T-helper 17 cell (primary cell): Measurements from ENCODE around the gene CTCFL. TPM values are rescaled to one million over a fixed set of nuclear protein-coding genes. Genes with fewer than 3 reads are reported as not detected.

ENCODE experiments used
- ATAC-seq: fragments of 150-1000 bp; cut with Tn5 transposase; 2 replicates; pipeline ENCODE4 v1.10.0; 2021; ENCODE audit warnings: mild to moderate bottlenecking, moderate library complexity
- DNase-seq, 3 donors: peaks; one replicate each; pipeline versions ENCODE4 v3.0.0 to v3.0.0-alpha.2; 2020 to 2021
- H3K9me3 ChIP-seq: one replicate; pipeline ENCODE4 v1.7.0; 2013; ENCODE audit warnings: low read length, mild to moderate bottlenecking; ENCODE audit not compliant: control insufficient read depth, poor library complexity, severe bottlenecking
- H3K27ac Mint-ChIP-seq: one replicate; pipeline ENCODE4 v1.8.0; 2022; ENCODE audit warnings: mild to moderate bottlenecking, moderate library complexity, mixed read lengths
- H3K27me3 Mint-ChIP-seq: one replicate; pipeline ENCODE4 v1.8.0; 2022; ENCODE audit warnings: mixed read lengths
- H3K36me3 Mint-ChIP-seq: one replicate; pipeline ENCODE4 v1.8.0; 2022; ENCODE audit warnings: low read depth, mixed read lengths
- H3K4me1 Mint-ChIP-seq: one replicate; pipeline ENCODE4 v1.8.0; 2022; ENCODE audit warnings: mild to moderate bottlenecking, mixed read lengths
- H3K4me3 Mint-ChIP-seq: one replicate; pipeline ENCODE4 v1.8.0; 2022; ENCODE audit warnings: mild to moderate bottlenecking, moderate library complexity, mixed read lengths
- total RNA-seq, 4 donors: library from RNA in 2 of 4; stranded (reverse) in 2 of 4; gene quantifications; one replicate each; pipeline ENCODE4 v1.2.3 and lab custom pipeline; 2022 to 2026

The CTCFL gene
- total RNA-seq, 2 donors from 2014 or later = not detected

DNA sequence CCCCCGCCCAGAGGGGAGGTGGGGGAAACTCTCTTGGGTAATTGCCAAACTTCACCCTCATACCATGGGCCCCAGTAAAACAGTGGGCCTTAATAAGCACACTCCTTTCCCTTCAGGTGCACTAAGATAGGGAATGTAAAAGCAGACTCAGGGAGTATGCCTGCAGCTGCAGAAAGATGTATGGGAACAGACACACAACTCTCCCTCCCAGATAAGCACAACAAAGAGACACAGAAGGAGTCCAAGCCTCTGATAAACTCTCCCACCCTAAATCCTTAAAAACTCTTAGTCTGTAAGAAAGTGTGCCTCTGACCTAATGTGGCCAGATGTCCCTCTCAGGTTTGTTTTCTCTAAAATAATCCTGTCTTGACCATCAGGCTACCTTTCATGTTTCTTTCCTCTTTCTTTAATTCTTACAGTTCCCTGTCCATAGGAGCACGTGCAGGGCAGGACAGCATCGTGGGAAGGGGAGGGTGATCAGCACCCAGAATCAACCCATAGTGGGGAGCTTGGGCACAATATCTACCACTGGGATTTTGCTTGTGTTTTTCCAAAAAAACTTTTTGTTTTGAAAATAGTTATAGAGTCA is 11.3 kb upstream of the CTCFL start:
- H3K36me3 Mint-ChIP-seq = peaks cover 2% of the 10 kb centered on the region
- no peak overlapping the region for H3K27ac Mint-ChIP-seq
- no peak for DNase-seq
- H3K4me1 Mint-ChIP-seq = no peaks in the 10 kb centered on the region
- no peak for ATAC-seq
- peaks cover 76% of the 10 kb centered on the region for H3K27me3 Mint-ChIP-seq
- H3K9me3 ChIP-seq = no peaks in the 10 kb centered on the region
- no peak overlapping the region for H3K4me3 Mint-ChIP-seq

DNA sequence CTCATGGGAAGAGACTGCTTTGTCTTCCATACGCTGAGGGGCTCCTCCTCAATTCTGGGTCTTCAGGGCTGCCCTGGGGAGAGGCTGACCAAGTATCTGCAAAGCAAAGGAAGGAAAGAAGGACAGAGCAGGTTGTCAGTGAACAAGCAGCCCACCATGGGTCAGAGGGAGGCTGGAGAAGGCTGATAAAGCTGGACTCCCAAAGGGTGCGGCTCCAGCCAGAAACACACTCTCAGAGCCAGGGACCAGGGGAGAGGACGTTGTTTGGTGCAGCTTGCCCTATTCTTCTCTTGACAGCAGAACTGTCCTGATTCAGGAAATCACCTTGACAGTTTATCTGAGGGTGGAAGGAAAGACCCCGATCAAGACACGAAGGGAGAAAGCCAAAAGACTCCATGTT is 10.4 kb upstream of the CTCFL start:
- H3K36me3 Mint-ChIP-seq = peaks cover 2% of the 10 kb centered on the region
- no peak for ATAC-seq
- H3K4me1 Mint-ChIP-seq = no peaks in the 10 kb centered on the region
- no peak overlapping the region for H3K4me3 Mint-ChIP-seq
- no peak for DNase-seq
- peaks cover 67% of the 10 kb centered on the region for H3K27me3 Mint-ChIP-seq
- H3K9me3 ChIP-seq = no peaks in the 10 kb centered on the region
- H3K27ac Mint-ChIP-seq = peak overlapping the region; percentile 29

DNA sequence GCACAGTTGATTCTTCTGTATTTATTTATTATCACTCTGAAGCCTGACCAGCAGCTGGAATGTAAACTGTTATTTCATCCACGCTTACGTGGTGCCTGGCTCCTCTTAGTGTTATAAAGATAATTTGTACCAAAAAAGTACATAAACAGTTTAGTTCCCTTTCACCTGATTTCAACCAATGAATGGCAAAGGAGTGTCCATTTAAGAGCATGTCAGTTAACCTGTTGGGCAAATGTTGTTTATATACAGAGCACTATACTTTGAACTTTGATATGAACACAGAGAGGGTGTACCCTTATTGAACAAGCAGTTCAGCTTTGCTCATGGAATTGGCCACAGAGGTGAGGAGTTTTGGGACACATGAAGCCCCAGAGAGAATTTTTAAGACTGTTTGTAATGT is 7.2 kb upstream of the CTCFL start:
- H3K4me1 Mint-ChIP-seq = peaks cover 2% of the 10 kb centered on the region

DNA sequence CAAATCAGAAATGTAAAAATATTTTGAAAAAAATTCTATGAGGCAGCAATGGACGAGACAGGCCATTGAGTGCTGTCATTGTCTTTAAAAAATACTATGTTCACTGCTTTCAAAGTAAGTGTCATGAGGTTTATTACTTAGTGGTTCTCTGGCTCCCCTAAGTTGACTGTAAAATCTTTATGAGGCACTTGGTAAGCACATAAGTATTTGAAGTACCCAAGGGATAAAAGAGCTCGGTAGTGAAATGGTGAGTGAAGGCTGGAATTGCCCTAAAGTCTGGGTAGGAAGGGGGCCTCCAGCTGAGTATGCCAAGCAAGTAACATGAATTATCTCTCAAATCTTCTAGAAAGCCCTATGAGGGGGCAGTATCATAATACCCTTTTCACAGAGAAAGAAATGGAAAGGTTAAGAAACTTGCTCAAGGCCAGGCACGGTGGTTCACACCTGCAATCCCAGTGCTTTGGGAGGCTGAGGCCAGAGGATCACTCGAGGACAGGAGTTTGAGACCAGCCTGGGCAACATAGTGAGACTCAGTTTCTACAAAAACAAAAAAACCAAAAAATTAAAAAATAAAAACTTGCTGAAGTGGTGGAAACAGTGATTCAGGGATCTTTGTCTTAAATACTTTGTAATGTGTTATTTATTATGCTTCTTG is 5.5 kb upstream of the CTCFL start:
- peaks cover 2% of the 10 kb centered on the region for H3K4me1 Mint-ChIP-seq
- no peaks in the 10 kb centered on the region for H3K36me3 Mint-ChIP-seq
- peaks cover 41% of the 10 kb centered on the region for H3K27me3 Mint-ChIP-seq
- no peak for DNase-seq
- H3K4me3 Mint-ChIP-seq = no peak overlapping the region
- H3K9me3 ChIP-seq = no peaks in the 10 kb centered on the region
- H3K27ac Mint-ChIP-seq = no peak overlapping the region
- ATAC-seq = no peak

More for the DNA sequence above, 7.2 kb upstream of the CTCFL start:
- Mint-ChIP-seq H3K4me3 (no peak overlapping the region), H3K27me3 (peaks cover 57% of the 10 kb centered on the region), H3K36me3 (no peaks in the 10 kb centered on the region), H3K27ac (no peak overlapping the region)
- DNase-seq (no peak), ATAC-seq (no peak)
- no peaks in the 10 kb centered on the region for H3K9me3 ChIP-seq

DNA sequence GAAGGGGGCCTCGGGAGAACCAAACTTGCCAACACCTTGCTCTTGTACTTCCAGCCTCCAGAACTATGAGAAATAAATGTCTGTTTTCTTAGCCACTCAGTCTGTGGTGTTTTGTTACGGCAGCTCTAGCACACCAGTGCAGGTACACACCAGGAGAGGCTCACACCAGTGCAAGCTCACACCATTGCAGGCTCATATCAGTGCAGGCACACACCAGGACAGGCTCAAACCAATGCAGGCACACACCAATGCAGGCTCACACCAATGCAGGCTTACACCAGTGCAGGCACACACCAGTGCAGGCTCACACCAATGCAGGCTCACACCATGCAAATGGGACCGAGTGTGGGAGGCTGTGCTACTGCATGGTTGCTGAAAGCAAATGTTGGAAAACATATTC is 4.9 kb upstream of the CTCFL start:
- H3K27me3 Mint-ChIP-seq = peaks cover 35% of the 10 kb centered on the region

DNA sequence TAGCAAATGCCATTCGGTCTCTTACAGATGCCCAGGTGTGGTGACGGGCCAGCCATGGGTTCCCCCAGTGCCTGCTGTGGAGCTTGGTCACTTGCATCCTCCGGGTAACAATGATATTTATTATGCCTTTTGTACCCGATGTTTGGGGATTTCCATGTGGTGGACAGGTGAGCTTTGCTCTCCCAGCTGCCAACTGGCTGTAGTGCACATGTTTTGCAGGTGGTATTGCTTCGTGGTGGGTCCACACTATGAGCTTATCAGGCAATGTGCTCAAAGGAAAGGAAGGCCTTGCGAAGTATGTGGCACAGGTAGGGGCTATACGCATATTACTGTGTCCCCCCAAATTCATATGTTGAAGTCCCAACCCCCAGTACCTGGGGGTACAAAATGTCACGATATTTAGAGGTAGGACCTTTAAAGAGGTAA is 4.2 kb upstream of the CTCFL start:
- H3K27me3 Mint-ChIP-seq = peaks cover 29% of the 10 kb centered on the region
- peaks cover 2% of the 10 kb centered on the region for H3K4me1 Mint-ChIP-seq
- ATAC-seq = no peak
- no peak overlapping the region for H3K4me3 Mint-ChIP-seq
- no peaks in the 10 kb centered on the region for H3K9me3 ChIP-seq
- DNase-seq = no peak
- H3K36me3 Mint-ChIP-seq = no peaks in the 10 kb centered on the region
- no peak overlapping the region for H3K27ac Mint-ChIP-seq

More for the DNA sequence above, 4.9 kb upstream of the CTCFL start:
- Mint-ChIP-seq H3K36me3 (no peaks in the 10 kb centered on the region), H3K27ac (no peak overlapping the region), H3K4me1 (peaks cover 2% of the 10 kb centered on the region), H3K4me3 (no peak overlapping the region)
- H3K9me3 ChIP-seq = no peaks in the 10 kb centered on the region
- ATAC-seq (no peak), DNase-seq (no peak)

DNA sequence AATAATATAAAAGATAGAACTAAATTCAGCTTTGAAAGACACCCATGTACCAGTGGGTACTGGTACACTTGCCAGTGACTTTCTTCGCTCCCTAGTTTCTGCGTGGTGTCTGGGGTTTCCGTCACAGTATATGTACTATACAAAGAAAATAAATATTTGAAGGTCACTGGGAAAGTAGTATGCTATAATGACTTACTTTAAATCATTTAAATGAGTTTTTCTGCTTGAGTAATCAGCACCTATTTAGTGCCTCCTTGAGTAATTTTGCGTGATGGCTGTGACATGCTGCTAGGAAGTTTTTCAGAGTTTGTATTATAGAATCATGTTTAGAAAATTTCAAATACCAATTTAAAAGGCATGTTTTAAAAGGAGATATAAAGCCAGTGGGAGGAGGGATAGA is 3.2 kb upstream of the CTCFL start:
- ATAC-seq (no peak), DNase-seq (no peak)
- H3K36me3 Mint-ChIP-seq = no peaks in the 10 kb centered on the region
- no peaks in the 10 kb centered on the region for H3K9me3 ChIP-seq
- H3K4me1 Mint-ChIP-seq = peaks cover 2% of the 10 kb centered on the region
- peaks cover 20% of the 10 kb centered on the region for H3K27me3 Mint-ChIP-seq
- H3K4me3 Mint-ChIP-seq = no peak overlapping the region
- no peak overlapping the region for H3K27ac Mint-ChIP-seq

DNA sequence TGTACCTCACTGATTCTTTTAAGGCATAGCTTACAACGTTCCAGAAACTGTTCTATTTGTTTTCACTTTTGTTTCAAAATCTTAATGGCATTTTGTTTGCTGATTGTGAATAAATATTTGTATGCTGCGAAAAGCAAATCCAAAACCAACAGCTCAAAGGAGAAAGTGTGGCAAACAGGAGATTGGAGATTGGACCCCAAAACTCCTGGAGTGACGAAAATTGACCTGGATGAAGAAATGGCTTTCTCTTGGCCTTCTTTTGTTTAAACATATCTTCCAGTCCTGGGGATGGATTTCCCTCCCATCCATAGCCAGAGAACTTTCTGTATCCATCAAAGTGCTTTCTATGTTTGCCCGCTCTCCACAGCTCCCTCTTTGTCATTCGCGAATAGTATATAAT is 2.8 kb upstream of the CTCFL start:
- H3K27ac Mint-ChIP-seq = no peak overlapping the region
- DNase-seq (no peak), ATAC-seq (no peak)
- peaks cover 17% of the 10 kb centered on the region for H3K27me3 Mint-ChIP-seq
- peaks cover 6% of the 10 kb centered on the region for H3K4me1 Mint-ChIP-seq
- H3K4me3 Mint-ChIP-seq = no peak overlapping the region
- no peaks in the 10 kb centered on the region for H3K36me3 Mint-ChIP-seq
- H3K9me3 ChIP-seq = no peaks in the 10 kb centered on the region

DNA sequence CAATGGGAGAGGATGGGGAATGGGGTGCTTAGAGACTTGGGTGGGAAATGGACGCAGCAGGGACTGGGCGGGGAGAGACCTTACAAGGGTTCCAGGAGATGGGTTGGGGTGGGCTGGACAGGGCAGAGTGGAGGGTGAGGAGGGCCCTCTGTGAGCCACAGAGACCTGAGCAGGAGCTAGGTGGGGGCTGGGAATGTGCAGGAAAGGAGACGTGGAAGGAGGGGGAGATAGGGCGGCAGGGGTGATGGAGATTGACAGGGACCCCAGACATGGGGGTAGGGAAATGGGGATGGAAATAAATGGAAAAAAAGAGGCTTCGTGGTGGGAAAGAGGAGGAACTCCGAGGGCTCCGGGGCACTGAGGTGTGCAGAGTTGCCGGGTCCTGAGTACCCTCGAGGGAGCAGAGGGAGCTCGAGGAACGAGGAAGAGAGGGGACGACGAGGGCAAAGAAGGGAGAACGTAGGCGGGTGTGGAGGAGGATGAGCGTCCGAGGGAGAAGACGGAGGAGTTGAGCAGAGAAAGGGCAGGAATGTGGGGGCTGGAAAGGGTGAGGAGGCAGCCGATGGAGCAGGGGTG is 2.0 kb upstream of the CTCFL start:
- H3K27ac Mint-ChIP-seq = no peak overlapping the region
- no peaks in the 10 kb centered on the region for H3K36me3 Mint-ChIP-seq
- H3K27me3 Mint-ChIP-seq = peaks cover 10% of the 10 kb centered on the region
- no peak overlapping the region for H3K4me3 Mint-ChIP-seq
- peaks cover 10% of the 10 kb centered on the region for H3K4me1 Mint-ChIP-seq
- ATAC-seq (no peak), DNase-seq (no peak)
- H3K9me3 ChIP-seq = no peaks in the 10 kb centered on the region

DNA sequence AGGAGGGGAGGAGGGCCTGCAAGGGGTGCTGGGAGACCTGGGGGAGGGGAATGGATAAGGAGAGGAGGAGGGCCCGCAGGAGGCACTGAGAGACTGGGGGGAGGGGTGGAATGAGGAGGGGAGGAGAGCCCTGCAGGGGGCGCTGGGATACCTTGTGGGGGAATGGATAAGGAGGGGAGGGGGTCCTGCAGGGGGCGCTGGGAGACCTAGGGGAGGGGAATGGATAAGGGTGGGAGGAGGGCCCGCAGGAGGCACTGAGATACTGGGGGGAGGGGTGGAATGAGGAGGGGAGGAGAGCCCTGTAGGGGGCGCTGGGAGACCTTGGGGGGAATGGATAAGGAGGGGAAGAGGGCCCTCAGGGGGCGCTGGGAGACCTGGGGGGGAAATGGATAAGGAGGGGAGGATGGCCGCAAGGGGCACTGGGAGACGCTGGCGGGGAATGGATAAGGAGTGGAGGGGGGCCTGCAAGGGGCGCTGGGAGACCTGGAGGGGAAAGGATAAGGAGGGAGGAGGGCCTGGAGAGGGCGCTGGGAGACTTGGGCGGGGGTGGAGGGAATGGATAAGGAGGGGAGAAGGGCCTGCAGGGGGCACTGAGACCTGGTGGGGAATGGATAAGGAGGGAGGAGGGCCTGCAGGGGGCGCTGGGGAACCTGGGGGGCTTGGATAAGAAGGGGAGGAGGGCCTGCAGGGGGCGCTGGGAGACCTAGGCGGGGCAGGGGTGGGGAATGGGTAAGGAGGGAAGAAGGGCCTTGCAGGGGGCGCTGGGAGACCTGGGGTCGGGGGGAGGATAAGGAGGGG is 1.3 kb upstream of the CTCFL start:
- Mint-ChIP-seq H3K4me1 (peaks cover 12% of the 10 kb centered on the region), H3K4me3 (no peak overlapping the region), H3K27ac (no peak overlapping the region), H3K27me3 (peaks cover 10% of the 10 kb centered on the region), H3K36me3 (no peaks in the 10 kb centered on the region)
- ATAC-seq (no peak), DNase-seq (no peak)
- H3K9me3 ChIP-seq = no peaks in the 10 kb centered on the region

DNA sequence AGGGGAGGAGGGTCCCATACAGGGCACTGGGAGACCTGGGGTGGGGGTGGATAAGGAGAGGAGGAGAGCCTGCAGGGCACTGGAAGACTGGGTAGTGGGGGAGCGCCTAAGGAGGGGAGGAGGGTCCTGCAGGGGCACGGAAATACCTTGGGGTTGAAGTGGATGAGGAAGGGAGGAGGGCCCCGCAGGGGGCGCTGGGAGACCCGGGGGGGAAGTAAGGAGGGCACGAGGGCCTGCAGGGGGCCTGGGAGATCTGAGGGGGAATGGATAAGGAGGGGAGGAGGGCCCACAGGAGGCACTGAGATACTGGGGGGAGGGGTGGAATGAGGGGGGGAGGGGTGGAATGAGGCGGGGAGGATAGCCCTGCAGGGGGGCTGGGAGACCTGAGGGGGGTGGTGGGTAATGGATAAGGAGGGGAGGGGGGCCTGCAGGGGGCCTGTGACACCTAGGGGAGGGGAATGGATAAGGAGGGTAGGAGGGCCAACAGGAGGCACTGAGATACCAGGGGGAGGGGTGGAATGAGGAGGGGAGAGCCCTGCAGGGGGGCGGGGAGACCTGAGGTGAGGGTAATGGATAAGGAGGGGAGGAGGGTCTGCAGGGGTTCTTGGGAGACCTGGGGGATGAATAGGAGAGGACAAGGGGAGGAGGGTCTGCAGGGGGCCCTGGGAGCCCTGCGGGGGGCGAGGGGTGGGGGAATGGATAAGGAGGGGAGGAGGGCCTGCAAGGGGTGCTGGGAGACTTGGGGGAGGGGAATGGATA is 567 bp upstream of the CTCFL start:
- Mint-ChIP-seq H3K4me1 (peaks cover 12% of the 10 kb centered on the region), H3K27ac (no peak overlapping the region), H3K36me3 (no peaks in the 10 kb centered on the region), H3K27me3 (peaks cover 10% of the 10 kb centered on the region), H3K4me3 (no peak overlapping the region)
- no peaks in the 10 kb centered on the region for H3K9me3 ChIP-seq
- no peak for ATAC-seq
- no peak for DNase-seq

DNA sequence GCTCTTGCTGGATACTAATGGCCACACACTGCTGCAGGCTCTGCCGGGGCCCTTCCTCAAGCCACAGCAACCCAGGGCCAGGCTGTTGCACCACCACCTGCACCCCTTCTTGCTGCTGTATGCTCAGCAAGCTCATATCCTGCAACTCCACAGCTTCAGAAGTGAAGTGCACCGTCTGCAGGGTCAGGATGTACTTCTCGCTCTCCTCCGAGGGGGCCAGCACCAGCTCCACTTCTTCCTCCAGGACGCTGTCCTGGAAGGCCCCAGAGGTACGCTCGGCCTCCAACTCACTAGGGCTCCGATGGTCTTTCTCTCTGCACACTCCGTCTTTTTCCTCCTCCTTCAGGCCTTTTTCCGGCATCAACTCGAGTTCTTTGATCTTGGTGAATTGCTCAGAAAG is 1.2 kb downstream of the CTCFL start:
- H3K4me3 Mint-ChIP-seq = no peak overlapping the region
- no peak for DNase-seq

More for the DNA sequence above, 1.2 kb downstream of the CTCFL start:
- Mint-ChIP-seq H3K27ac (no peak overlapping the region), H3K4me1 (peaks cover 12% of the 10 kb centered on the region), H3K27me3 (peaks cover 5% of the 10 kb centered on the region), H3K36me3 (no peaks in the 10 kb centered on the region)
- ATAC-seq = no peak
- no peaks in the 10 kb centered on the region for H3K9me3 ChIP-seq
